ENCODE measurements around the gene RNASEH2B. TPM values are rescaled to one million over a fixed set of nuclear protein-coding genes. Genes with fewer than 3 reads are reported as not detected.

The RNASEH2B gene
- total RNA-seq, 2 experiments from 2014 or later = 101 to 103 TPM

Other genes starting within 250 kb of the RNASEH2B start
- gene DLEU7, start 66.1 kb upstream of the RNASEH2B start, total RNA-seq = not detected
- not detected for gene C13orf42, start 201.5 kb downstream of the RNASEH2B start, total RNA-seq